Measurements from ENCODE around the gene COLEC11.

DNA sequence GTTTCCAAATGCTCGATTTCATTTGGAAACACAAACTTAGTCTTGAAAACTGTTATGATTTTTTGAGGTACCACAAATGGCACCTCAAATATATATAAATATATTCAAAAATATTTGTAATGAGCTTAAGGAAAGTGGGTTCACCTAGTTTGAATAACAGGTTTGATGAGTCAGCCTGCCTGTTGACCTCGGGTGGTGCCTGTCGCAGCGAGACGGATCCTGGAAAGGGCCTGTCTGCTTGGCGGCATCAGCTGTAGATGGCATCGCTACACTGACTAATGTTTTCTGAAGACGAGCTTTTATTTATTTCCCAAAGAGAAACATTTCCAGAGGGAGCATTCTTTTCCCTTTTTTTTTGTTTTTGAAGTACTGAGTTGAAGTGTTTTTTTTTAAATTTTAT is 70.0 kb downstream of the COLEC11 start:
- TF ChIP-seq, protein P1, sequence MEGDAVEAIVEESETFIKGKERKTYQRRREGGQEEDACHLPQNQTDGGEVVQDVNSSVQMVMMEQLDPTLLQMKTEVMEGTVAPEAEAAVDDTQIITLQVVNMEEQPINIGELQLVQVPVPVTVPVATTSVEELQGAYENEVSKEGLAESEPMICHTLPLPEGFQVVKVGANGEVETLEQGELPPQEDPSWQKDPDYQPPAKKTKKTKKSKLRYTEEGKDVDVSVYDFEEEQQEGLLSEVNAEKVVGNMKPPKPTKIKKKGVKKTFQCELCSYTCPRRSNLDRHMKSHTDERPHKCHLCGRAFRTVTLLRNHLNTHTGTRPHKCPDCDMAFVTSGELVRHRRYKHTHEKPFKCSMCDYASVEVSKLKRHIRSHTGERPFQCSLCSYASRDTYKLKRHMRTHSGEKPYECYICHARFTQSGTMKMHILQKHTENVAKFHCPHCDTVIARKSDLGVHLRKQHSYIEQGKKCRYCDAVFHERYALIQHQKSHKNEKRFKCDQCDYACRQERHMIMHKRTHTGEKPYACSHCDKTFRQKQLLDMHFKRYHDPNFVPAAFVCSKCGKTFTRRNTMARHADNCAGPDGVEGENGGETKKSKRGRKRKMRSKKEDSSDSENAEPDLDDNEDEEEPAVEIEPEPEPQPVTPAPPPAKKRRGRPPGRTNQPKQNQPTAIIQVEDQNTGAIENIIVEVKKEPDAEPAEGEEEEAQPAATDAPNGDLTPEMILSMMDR (conservative IDR thresholded peaks at IDR 0.05): no peak
- TF ChIP-seq ZFX (IDR thresholded peaks at IDR 0.05): no peak

All from C4-2B (cell line).